GM19239 (cell line): Measurements from ENCODE around the gene CBFA2T3.

ENCODE experiments used
- DNase-seq: peaks from one replicate; pipeline ENCODE4 v3.0.0; 2011; ENCODE audit warnings: low spot score; ENCODE audit not compliant: insufficient read length
- FAIRE-seq: peaks from 2 replicates; lab custom pipeline; 2011; peaks lifted over from hg19 to GRCh38; lab: Jason Lieb, UNC

Gene CBFA2T3

GRCh38 chr16:88943131-88943664, 33.8 kb downstream of the CBFA2T3 start:
- FAIRE-seq (no peak), DNase-seq (no peak)

- DNase-seq (peak; percentile 97), FAIRE-seq (peak; percentile 75)
Measured at GRCh38 chr16:88941913-88942909, 34.8 kb downstream of the CBFA2T3 start.

GRCh38 chr16:88940862-88941817, 35.9 kb downstream of the CBFA2T3 start:
- peak; percentile 69 for DNase-seq
- FAIRE-seq, result no peak

GRCh38 chr16:88939972-88940861, 36.8 kb downstream of the CBFA2T3 start:
- DNase-seq (peak; percentile 71), FAIRE-seq (peak; percentile 56)

GRCh38 chr16:88939245-88939971, 37.6 kb downstream of the CBFA2T3 start:
- FAIRE-seq (peak; percentile 74), DNase-seq (no peak)

- no peak for DNase-seq
- FAIRE-seq, result no peak
Measured at GRCh38 chr16:88938777-88939244, 38.2 kb downstream of the CBFA2T3 start.

GRCh38 chr16:88938119-88938776, 38.8 kb downstream of the CBFA2T3 start:
- FAIRE-seq (no peak), DNase-seq (no peak)

GRCh38 chr16:88937206-88937621, 39.8 kb downstream of the CBFA2T3 start:
- DNase-seq (no peak), FAIRE-seq (no peak)

- peak; percentile 62 for FAIRE-seq
- DNase-seq, result peak; percentile 54
Measured at GRCh38 chr16:88936556-88937205, 40.3 kb downstream of the CBFA2T3 start.

GRCh38 chr16:88936008-88936555, 40.9 kb downstream of the CBFA2T3 start:
- peak; percentile 57 for FAIRE-seq

GRCh38 chr16:88934066-88934667, 42.8 kb downstream of the CBFA2T3 start:
- FAIRE-seq (no peak), DNase-seq (no peak)

More at GRCh38 chr16:88936008-88936555, 40.9 kb downstream of the CBFA2T3 start:
- peak; percentile 67 for DNase-seq

GRCh38 chr16:88932929-88933328, 44.1 kb downstream of the CBFA2T3 start:
- DNase-seq (no peak), FAIRE-seq (no peak)

GRCh38 chr16:88931936-88932335, 45.1 kb downstream of the CBFA2T3 start:
- FAIRE-seq (no peak), DNase-seq (no peak)

GRCh38 chr16:88931373-88931900, 45.6 kb downstream of the CBFA2T3 start:
- no peak for FAIRE-seq
- no peak for DNase-seq

GRCh38 chr16:88930716-88931115, 46.3 kb downstream of the CBFA2T3 start:
- DNase-seq (no peak), FAIRE-seq (no peak)

GRCh38 chr16:88929091-88929445, 47.9 kb downstream of the CBFA2T3 start:
- FAIRE-seq, result no peak
- no peak for DNase-seq
